ENCODE measurements around the gene DEK.
"Not testable (repeated sequence)": the region's sequence is repeated elsewhere in the genome, so short reads cannot be mapped to it uniquely, and the experiment has no call there.

The DEK gene

DNA sequence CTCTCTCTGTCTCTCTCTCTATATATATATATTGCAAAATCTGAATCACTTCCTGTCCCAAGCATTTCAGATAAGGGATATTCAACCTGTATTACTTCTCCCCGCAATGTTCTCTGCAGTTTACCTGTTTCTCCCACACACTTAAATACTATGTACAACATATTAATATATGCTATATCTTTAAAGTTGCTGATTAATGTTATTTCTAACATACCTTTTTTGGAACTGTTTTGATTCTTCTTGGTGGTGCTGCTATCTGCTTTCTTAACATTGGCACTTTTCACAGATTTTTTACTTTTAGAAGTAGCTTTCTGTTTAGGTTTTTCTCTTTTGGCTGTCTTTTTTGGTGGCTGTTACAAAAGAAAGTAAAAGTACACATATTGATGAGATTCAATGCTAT lies 27.2 kb downstream of the DEK start:
- DNase-seq: no peak

DNA sequence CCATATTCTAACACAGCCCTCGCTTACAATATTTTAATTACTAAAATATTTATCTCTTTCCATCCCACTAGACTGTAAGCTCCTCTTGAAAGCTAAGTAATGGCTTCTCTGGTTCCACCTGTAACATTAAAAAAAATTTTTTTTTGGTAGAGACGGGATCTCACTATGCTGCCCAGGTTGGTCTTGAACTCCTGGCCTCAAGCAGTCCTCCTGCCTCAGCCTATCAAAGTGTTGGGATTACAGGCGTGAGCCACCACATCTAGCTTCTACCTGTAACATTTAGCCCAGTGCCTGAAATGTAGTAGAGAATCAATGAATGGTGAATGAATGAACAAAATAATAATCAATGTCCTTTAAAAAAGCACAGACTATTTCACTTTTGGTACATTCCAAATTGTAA lies 28.8 kb downstream of the DEK start:
- no peak for DNase-seq

DNA sequence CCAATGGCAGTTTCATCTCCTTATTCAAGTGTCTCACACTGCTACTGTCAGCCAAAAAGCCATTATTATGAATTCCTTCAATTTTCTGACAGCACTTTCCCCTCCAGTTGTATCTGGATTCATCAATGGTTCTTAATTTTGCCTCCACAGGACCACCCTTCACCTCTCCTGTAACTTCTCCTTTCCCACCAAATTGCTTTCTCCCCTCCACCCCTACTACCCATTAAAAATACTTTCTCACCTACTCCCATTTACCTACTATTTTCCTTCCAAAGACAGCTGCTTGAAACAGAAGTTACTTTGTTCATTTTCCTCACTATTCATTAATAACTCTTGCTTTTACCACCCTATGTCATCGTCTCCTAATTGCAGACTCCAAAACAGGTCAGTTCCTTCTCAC lies 29.8 kb downstream of the DEK start:
- DNase-seq: no peak

DNA sequence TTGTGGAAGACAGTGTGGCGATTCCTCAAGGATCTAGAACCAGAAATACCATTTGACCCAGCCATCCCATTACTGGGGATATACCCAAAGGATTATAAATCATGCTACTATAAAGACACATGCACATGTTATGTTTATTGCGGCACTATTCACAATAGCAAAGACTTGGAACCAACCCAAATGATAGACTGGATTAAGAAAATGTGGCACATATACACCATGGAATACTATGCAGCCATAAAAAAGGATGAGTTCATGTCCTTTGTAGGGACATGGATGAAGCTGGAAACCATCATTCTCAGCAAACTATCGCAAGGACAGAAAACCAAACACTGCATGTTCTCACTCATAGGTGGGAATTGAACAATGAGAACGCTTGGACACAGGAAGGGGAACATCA lies 30.6 kb downstream of the DEK start:
- not testable (repeated sequence) for DNase-seq

DNA sequence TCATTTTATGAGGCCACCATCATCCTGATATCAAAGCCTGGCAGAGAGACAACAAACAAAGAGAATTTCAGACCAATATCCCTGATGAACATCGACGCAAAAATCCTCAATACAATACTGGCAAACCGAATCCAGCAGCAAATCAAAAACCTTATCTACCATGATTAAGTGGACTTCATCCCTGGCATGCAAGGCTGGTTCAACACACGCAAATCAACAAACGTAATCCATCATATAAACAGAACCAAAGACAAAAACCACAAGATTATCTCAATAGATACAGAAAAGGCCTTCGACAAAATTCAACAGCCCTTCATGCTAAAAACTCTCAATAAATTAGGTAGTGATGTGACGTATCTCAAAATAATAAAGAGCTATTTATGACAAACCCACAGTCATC lies 32.5 kb downstream of the DEK start:
- DNase-seq: not testable (repeated sequence)

DNA sequence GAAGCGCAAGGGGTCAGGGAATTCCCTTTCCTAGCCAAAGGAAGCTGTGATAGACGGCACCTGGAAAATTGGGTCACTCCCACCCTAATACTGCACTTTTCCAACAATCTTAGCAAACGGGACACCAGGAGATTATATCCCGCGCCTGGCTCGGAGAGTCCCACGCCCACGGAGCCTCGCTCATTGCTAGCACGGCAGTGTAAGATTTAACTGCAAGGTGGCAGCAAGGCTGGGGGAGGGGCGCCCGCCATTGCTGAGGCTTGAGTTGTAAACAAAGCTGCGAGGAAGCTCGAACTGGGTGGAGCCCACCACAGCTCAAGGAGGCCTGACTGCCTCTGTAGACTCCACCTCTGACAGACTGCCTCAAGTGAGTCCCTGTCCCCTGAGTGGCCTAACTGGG lies 35.7 kb downstream of the DEK start:
- DNase-seq: not testable (repeated sequence)

DNA sequence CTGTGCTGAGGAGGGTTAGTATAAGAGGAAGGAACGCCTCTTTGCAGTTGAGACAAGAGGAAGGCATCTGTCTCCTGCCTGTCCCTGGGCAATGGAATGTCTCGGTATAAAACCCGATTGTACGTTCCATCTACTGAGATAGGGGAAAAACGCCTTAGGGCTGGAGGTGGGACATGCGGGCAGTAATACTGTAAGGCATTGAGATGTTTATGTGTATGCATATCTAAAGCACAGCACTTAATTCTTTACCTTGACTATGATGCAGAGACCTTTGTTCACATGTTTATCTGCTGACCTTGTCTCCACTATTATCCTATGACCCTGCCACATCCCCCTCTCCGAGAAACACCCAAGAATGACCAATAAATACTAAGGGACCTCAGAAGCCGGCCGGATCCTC lies 37.2 kb downstream of the DEK start:
- DNase-seq: not testable (repeated sequence)

DNA sequence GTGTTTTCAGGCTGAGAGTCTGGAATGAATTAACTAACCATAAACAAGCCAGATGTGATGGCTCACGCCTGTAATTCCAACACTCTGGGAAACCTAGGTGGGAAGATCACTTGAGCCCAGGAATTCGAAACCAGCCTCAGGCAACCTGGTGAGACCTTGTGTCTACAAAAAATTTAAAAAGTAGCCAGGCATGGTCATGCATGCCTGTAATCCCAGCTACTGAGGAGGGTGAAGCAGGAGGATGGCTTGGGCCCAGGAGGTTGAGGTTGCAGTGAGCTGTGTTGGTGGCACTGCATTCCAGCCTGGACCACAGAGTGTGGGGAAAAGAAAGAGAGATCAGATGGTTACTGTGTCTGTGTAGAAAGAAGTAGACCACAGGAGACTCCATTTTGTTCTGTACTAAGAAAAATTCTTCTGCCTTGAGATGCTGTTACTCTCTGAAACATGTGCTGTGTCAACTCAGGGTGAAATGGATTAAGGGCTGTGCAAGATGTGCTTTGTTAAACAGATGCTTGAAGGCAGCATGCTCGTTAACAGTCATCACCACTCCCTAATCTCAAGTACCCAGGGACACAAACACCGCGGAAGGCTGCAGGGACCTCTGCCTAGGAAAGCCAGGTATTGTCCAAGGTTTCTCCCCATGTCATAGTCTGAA lies 37.8 kb downstream of the DEK start:
- DNase-seq: not testable (repeated sequence)

DNA sequence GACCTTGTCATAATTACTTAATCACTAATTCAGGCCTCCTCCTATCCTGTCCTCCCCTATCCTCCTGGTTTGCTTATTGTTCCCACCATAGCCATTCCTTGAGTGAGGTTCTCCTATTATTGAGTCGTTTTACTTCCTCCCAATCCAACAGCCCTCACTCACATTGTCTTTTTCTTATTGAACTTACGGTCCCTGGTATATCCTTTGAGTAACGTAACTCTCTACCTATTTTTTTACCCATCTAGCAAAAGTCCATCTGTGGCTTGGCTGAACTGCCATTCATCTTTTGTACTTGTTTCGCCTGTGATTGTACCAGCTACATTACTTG lies 43.1 kb downstream of the DEK start:
- no peak for DNase-seq

DNA sequence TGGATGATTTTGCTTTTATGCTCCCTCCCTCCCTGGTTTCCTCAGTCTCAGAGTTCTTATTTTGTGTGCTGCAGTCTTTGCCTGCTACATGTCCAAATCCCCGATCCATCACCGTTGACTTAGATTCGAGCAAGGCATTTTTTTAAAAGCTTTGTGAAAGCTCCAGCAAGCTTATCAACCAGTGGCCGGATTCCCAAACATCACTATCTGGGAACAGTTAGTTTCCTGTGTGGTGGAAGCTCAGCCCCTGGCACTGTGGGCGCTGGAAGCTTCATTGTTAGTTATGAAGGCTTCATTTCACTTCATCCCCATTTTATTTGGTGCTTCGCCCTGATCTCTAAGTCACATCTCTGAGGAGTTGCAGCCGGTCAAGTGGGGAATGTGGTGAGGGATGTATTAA lies 44.7 kb downstream of the DEK start:
- no peak for DNase-seq

DNA sequence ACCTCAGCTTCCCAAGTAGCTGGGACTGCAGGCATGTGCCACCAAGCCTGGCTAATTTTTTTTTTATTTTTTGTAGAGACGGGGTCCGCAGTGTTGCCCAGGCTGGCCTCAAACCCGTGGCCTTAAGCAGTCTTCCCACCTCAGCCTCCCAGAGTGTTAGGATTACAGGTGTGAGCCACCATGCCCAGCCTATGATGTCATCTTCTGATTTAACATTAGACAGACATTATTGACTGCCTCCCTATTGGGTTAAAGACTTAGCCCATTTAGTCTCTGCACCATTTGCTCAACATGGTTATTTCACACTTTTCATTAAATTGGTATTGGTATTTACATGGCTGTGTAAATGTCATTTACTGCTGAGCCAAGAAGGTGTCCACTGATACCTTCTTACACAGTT lies 46.1 kb downstream of the DEK start:
- no peak for DNase-seq

DNA sequence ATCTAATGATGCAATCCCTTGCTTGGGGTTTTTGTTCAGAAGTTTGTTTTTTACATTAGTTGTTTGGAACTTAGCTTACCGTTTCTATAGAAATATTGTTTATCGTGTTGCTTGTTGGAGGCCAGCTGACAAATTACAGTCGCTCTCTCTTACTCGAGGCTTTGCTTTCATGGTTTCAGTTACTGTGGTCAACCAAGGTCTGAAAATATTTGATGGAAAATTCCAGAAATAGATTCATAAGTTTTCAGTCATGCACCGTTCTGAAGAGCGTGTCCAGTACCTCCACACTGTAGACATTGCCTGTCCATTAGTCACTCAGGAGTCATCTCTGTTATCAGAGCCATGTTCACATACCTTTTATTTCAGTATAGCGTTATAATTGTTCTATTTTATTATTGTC lies 47.9 kb downstream of the DEK start:
- DNase-seq: no peak

DNA sequence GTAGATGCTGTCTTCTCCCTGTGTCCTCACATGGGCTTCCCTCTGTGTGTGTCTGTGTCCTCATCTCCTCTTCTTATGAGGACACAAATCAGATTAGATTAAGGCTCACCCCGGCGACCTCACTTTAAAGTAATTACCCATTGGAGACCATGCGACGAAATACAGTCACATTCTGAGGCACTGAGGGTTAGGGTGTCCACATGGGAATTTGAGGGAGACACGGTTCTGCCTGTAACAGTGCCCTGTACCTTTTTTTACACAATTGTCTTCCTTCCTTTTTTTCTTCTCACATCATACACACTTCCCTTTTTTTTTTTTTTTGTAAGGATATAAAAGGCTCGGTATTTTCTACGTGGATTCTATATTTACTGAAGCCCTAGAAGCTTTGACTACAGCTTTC lies 48.9 kb downstream of the DEK start:
- DNase-seq: peak; percentile 23

DNA sequence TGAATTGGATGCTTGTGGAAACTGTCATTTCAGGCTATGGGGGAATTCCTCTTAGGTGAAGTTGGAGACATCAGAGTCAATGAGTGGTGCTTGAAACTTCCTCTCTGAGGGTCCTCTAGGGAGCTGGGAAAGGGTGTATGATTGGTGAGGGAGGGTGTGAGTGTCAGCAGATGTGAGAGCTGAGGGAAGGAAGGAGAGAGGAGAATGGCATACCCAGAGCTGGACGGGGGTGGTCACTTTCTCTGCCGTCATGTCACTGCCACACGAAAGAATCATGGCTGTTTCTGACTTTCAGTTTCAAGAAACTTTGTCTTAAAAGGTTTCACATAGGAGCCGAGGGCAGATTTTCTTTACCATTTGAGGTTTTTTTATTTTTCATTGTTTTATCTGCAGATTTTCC lies 50.3 kb downstream of the DEK start:
- no peak for DNase-seq

DNA sequence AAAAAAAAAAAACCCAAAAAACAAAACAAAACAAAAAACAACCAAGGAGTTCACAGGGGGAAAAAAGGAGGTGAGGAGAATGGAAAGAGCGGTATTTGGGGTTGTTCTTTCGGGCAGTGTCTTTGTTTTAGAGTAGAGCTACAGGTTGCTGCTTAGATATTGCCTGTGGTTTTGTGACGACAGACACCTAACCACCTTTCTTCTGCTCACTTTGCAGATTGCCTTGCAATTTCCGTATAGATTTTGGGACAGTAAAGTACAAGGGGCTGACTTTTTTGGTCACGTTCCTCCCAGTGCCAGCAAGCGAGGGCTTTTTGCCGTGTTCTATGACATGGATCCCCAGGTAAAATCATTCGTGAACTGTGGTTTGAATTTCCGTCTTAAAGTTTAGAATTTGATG lies 50.9 kb downstream of the DEK start:
- DNase-seq: no peak

DNA sequence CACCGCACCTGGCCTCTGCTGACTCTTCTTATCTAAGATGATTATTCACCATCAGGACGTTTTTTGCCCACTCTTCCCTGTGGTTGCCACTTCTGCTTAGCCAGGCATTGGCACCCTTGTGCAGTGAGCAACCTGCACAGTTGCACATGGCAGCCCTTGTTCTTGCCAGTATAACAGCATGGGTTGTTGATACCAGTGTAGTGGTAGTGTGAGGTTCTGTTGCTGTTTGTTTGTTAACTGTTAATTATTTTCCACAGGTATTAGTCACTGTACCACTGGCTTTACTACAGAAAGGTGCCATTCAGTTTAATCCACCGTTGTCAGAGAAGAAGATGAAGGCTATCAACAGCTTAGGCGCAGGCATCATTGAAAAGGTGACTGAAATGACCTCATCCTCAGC lies 52.1 kb downstream of the DEK start:
- no peak for DNase-seq

DNA sequence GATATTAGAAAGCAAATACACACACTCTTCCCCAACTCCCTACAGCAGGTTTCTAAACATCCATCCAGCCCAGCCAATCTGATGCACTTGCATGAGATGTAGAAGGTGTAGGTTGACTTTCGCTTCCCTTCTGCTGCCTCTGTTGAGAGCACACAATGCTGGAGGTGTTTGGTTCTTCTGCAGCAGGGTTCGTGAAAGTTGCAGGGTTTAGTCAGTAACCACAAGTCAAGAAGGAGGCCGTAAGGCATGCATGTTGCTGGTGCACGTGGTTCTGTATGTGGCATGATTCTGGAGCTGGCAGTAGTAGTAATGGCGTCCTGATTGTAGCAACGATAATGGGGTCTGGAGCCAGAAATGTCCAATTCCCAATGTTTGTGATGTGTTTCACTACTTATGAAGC lies 53.0 kb downstream of the DEK start:
- DNase-seq: no peak

DNA sequence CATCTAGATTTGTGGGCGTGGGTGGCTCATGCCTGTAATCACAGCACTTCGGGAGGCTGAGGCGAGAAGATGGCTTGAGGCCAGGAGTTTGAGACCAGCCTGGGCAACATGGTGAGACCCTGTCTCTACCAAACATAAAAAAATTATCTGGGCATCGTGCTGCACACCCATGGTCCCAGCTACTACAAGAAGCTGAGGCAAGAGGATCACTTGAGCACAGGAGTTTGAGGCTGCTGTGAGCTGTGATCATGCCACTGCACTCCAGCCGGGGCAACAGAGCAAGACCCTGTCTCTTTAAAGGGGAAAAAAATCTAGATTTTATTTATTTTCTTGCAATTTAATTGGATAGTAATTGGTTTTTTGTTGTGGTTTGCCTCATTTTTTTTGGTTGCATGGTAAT lies 53.6 kb downstream of the DEK start:
- no peak for DNase-seq

DNA sequence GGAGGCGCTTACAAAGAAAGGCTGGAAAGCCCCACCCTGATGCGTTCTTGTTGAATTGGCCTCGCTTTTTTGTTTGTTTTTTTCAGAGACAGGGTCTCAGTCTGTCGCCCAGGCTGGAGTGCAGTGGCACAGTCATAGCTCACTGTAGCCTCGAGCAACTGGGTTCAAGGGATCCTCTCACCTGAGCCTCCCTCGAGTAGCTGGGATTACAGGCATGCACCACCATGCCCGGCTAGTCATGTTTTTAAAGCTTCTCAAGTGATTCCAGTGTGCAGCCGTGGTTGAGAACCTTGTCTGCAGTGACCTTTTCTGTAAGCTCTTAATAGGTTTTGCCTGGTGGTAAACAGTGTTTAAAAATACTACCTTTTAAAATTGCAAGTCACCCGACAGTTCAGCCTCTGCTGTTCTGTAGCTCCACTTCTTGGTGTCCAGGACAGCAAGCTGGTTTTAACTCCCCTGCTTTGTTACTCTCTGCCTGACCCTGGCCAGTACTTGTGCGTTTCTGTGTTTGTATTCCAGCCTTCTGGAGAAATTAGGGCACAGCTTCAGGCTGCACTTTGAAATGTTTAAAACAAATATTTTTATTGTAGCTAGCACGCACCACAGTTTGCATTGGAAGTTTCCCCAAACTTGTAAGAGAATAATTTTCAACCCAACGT lies 54.7 kb downstream of the DEK start:
- DNase-seq: no peak

DNA sequence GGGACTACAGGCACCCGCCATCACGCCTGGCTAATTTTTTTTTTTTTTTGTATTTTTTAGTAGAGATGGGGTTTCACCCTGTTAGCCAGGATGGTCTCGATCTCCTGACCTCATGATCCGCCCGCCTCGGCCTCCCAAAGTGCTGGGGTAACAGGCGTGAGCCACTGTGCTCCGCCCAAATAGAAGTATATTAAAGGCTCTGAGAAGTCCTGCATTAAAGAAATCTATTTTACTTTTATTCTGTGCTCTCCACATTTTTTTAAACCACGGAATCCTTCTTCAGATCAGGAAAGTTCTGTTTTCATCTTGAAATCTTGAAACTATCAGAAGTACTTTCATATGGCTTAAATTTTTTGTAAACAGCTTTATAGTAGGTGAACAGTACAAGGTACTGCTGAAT lies 55.6 kb downstream of the DEK start:
- DNase-seq: not testable (repeated sequence)

DNA sequence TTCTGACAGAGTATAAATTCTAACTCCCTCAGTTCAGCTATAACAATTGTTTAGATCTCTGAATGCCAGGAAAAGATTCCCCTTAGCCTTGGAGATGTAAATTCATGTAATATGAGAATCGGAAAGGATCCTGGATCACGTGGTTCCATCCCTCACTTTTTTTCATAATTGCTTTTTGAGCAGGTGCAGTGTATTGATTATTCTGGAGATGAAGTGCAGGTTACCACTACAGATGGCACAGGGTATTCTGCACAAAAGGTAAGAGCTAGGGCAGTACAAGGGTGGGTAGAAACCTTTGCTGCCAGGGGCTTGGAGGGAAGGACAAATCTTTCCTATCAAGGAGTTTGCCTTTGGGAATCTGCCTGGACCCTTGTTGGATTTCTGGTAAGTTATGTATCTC lies 56.4 kb downstream of the DEK start:
- DNase-seq: no peak

DNA sequence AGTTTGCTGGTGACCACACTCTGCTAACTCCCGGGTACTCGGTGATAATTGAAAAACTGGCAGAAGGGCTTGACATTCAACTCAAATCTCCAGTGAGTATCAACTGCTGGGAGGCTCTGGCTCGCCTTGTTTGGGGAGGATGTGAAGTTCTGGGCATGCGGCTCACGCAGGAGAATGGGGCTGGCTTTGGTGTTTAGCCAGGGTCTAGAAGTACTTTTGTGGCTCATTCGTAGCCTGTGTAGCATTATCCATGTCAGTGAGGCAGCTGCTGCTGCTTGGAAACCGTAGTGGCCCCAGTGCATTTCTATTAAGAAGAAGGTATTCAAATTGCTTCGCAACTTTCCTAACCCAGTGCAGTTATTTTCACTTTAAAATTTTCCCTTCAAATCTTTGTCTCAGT lies 56.9 kb downstream of the DEK start:
- DNase-seq: no peak

DNA sequence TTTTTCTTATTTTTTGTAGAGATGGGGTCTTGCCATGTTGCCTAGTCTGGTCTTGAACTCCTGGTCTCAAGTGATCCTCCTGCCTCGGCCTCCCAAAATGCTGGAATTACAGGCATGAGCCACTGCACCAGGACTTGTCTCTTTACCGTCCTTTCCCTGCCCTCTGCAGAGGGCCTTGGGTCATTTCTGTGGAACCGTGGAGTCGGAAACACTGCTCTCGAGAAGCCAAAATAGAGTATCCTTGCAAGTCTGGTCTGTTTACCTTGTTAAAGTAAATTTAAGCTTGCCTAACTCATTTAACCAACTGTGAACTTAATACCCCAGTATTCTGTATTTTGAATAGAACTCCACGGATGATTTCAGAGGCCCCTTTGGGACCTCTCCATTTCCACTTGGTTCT lies 57.7 kb downstream of the DEK start:
- DNase-seq: no peak

DNA sequence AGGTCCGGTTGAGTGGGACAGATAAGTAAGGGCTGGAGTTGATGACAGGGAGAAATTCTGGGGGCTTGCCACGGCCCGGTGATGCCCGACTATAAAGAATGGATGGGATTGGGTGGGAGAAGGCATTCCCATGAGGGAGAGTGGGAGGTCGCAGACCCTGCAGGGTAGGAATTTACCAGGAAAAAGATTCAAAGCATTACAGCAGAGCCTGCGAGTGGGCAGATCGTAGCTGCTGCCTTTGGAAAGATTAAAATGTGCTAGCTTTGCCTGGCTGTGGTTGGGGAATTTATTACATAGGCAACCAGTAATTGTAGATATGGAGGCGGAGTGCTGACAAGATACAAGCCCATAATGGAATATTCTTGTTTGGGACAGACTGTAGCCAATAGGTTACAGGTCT lies 59.6 kb downstream of the DEK start:
- DNase-seq: no peak

DNA sequence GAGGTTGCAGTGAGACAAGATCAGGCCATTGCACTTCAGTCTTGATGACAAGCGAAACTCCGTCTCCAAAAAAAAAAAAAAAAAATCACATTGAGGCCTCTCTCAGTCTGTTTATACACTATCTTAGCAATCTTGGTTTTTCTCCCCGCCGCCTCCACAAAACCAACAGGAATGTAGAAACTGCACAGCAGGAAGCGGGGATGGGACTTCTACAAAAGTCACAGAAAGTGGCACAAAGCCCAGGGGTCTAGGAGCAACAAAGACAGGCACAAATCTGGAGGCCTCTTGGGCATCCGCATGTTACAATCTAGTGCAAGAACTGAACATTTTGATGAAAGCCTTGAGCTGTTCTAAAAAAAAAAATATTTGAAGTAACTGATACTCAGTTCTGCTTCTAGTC lies 60.5 kb downstream of the DEK start:
- DNase-seq: no peak

Data from suppressor macrophage treated with lipopolysaccharide for 4 hours (primary cell).